ENCODE measurements around the gene CDK18.

Gene CDK18

DNA sequence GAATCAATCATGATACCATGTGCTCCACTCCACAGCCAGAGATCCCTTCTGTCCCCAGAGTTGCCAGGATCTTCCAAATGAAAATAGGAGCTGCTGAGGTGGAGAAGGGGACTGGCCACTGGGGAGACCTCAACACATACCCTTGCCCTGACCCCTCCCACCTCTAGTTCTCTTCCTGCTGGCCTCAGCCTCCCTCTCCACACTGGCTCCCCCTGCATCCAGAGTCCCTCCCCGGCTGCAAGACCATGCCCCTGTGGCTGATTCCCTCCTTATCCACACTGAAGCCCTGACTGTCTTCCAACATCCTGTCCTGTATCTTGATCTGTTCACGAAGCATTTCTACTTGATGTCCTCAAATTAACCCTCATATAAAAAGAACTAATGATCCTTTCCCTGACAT, 21.1 kb upstream of the CDK18 start:
- no peaks in the 10 kb centered on the region for H3K36me3 ChIP-seq (ENCODE audit: control insufficient read depth, insufficient read depth, low read length)
- peaks cover 11% of the 10 kb centered on the region for H3K4me1 ChIP-seq (ENCODE audit: control insufficient read depth, insufficient read depth, low read length)
- H3K9me3 ChIP-seq (ENCODE audit: control insufficient read depth, insufficient read depth, low read length) = no peaks in the 10 kb centered on the region
- H3K4me3 ChIP-seq (ENCODE audit: low read depth, low read length) = no peak overlapping the region
- peaks cover 12% of the 10 kb centered on the region for H3K27me3 ChIP-seq (ENCODE audit: control insufficient read depth, insufficient read depth, low read length)
- no peak overlapping the region for H3K9ac ChIP-seq (ENCODE audit: low read depth, low read length)

DNA sequence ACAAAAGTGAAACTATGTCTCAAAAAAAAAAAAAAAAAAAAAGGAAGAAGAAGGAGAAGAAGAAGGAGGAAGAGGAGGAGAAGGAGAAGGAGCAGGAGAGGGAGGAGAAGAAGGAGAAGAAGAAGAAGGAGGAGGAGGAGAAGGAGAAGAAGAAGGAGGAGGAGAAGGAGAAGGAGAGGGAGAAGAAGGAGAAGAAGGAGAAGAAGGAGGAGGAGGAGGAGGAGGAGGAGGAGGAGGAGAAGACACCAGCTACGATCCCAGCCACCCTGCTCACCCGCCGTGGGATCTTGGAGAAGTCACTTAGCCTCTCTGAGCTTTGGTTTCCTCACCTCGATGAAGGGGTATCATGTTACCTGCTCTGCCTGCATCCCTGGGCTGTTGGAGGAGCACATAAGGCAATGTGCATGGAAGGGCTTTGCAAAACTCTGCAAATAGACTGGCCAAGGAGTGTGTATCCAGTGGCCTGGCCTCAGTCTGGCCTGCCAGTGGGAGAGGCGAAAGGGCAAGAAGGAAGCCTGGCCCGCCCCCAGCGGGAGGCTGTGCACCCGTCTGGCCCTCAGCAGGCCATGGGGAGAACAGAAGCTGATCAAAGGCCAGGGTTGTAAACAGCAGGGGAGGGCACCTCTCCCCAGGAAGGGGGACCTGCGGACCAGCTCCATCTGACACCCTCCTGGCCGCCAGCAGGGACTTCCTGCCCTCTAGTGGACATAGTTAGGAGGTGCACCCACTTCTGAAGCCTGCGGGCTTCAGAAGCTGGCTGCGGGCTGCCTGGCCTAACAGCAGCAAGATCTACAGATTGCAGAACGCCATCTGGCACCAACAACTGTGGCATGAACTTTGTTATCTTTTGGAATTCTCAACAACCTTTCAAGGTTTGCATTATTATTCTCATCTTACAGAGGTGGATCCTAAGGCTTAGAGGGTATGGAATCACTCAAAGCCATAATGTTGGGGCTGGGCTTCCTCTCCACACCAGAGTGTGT, 19.2 kb upstream of the CDK18 start:
- H3K4me1 ChIP-seq (ENCODE audit: control insufficient read depth, insufficient read depth, low read length) = peaks cover 11% of the 10 kb centered on the region
- H3K9ac ChIP-seq (ENCODE audit: low read depth, low read length) = no peak overlapping the region
- no peaks in the 10 kb centered on the region for H3K36me3 ChIP-seq (ENCODE audit: control insufficient read depth, insufficient read depth, low read length)
- peaks cover 11% of the 10 kb centered on the region for H3K27me3 ChIP-seq (ENCODE audit: control insufficient read depth, insufficient read depth, low read length)
- peak overlapping the region; percentile 15 for H3K4me3 ChIP-seq (ENCODE audit: low read depth, low read length)
- no peaks in the 10 kb centered on the region for H3K9me3 ChIP-seq (ENCODE audit: control insufficient read depth, insufficient read depth, low read length)

DNA sequence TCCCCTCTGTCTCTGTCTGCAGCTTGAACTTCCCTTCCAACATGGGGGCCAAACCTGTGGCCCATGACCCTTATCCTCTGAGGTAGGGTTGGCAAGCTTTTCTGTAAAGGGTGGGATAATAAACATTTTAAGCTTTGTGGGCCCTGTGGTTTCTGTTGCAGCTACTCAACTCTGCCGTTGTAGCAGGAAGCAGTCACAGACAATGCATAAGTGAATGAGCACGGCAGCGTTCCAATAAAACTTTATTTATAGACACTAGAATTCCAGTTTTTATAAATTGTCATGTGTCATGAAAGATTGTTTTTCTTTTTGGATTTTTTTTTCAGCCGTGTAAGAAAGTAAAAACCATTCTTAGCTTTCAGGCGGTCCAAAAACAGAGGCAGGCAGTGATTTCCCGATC, 18.2 kb upstream of the CDK18 start:
- H3K27me3 ChIP-seq (ENCODE audit: control insufficient read depth, insufficient read depth, low read length) = peaks cover 9% of the 10 kb centered on the region
- H3K4me3 ChIP-seq (ENCODE audit: low read depth, low read length) = no peak overlapping the region
- no peak overlapping the region for H3K9ac ChIP-seq (ENCODE audit: low read depth, low read length)
- no peaks in the 10 kb centered on the region for H3K9me3 ChIP-seq (ENCODE audit: control insufficient read depth, insufficient read depth, low read length)
- H3K4me1 ChIP-seq (ENCODE audit: control insufficient read depth, insufficient read depth, low read length) = peaks cover 11% of the 10 kb centered on the region
- H3K36me3 ChIP-seq (ENCODE audit: control insufficient read depth, insufficient read depth, low read length) = no peaks in the 10 kb centered on the region

DNA sequence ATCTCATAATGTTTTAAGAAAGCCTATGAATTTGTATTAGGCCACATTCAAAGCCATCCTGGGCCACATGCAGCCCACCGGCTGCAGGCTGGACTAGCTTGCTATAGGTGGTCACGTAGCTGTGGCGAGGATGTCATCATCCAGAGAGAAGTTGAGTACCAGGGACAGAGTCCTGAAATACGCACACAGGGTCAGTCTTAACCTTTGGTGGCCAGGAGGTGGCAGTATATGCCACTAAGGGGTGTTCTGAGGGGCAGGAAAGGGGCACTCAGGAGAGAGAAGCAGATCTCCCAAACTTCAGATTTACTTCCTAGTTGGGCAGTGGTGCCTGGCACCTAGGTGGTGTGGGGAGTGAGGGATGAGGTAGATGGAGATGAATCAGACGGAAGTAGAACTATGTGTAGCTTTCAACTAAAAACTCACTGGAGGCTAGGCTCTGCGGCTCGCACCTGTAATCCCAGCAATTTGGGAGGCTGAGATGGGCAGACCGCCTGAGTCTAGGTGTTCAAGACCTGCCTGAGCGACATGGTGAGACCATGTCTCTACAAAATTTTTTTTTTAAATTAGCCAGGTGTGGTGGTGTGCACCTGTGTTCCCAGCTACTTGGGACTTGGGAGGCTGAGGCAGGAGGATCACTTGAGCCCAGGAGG, 16.3 kb upstream of the CDK18 start:
- H3K27me3 ChIP-seq (ENCODE audit: control insufficient read depth, insufficient read depth, low read length) = peaks cover 9% of the 10 kb centered on the region
- no peak overlapping the region for H3K9ac ChIP-seq (ENCODE audit: low read depth, low read length)
- H3K4me3 ChIP-seq (ENCODE audit: low read depth, low read length) = no peak overlapping the region
- H3K36me3 ChIP-seq (ENCODE audit: control insufficient read depth, insufficient read depth, low read length) = no peaks in the 10 kb centered on the region
- no peaks in the 10 kb centered on the region for H3K9me3 ChIP-seq (ENCODE audit: control insufficient read depth, insufficient read depth, low read length)
- peaks cover 19% of the 10 kb centered on the region for H3K4me1 ChIP-seq (ENCODE audit: control insufficient read depth, insufficient read depth, low read length)

DNA sequence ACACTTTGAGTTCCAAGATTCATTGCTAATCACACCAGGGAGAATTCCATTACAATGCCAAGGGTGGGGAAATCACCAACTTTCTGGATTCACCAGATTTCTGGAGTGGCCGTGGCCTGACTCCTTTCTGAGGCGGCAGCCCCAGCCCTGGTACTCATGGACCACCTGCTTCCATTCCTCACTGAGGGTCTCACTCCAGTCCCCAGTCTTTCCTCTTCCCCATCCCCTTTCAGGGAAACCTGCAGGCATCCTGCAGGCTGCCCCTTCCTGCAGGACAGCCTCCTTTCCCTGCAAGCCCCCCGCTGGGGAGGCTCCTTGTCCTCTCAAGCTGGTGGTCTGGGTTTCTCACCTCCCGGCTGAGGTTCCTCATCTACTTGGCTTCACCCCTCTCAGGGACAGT, 12.7 kb upstream of the CDK18 start:
- Histone ChIP-seq H3K27me3 (ENCODE audit: control insufficient read depth, insufficient read depth, low read length) (peaks cover 2% of the 10 kb centered on the region), H3K9ac (ENCODE audit: low read depth, low read length) (no peak overlapping the region), H3K4me3 (ENCODE audit: low read depth, low read length) (no peak overlapping the region), H3K4me1 (ENCODE audit: control insufficient read depth, insufficient read depth, low read length) (peaks cover 24% of the 10 kb centered on the region), H3K36me3 (ENCODE audit: control insufficient read depth, insufficient read depth, low read length) (no peaks in the 10 kb centered on the region), H3K9me3 (ENCODE audit: control insufficient read depth, insufficient read depth, low read length) (no peaks in the 10 kb centered on the region)

DNA sequence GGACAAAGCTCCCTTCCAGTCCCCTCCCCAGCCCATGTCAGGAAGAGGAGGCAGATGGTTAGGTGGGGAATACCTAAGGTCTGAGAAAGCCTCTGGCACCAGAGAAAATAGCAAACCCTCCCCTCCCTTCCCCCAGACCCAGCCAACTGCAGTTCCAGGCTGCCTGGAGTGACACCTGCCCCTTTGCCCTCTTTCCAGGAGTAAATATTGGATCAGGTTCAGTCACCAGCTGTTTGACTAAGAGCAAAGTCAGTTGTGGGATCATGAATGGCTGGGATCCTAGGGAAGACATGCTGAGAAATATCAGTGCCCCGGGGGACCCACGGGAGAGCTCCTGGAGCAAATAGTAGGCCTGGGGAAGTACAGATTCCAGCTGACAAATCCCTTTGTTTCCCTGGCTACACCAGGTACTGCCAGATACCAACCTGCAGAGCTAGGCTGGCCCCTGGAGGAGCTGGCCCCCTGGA, 12.2 kb upstream of the CDK18 start:
- no peaks in the 10 kb centered on the region for H3K9me3 ChIP-seq (ENCODE audit: control insufficient read depth, insufficient read depth, low read length)
- H3K4me1 ChIP-seq (ENCODE audit: control insufficient read depth, insufficient read depth, low read length) = peaks cover 24% of the 10 kb centered on the region
- H3K27me3 ChIP-seq (ENCODE audit: control insufficient read depth, insufficient read depth, low read length) = peaks cover 2% of the 10 kb centered on the region
- H3K9ac ChIP-seq (ENCODE audit: low read depth, low read length) = no peak overlapping the region
- no peak overlapping the region for H3K4me3 ChIP-seq (ENCODE audit: low read depth, low read length)
- H3K36me3 ChIP-seq (ENCODE audit: control insufficient read depth, insufficient read depth, low read length) = no peaks in the 10 kb centered on the region

DNA sequence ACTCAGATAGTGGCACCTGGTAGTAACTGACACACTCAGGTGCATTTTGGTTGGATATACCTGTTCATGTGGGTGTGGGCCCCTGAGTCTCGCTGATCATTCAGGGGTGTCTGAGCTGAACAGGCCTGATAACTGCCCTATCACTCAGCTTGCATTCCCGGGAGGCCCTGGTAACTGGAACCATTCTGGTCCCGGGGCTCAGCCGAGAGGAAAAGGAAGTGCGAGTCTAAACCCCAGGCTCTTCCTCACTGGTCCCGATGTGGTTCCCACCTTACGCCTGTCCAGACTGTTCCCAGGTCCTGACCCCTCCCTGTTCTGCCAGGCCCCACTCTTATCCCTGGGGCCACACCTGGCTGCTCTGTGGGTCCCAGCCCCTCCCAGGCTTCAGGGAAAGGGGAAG, 11.7 kb upstream of the CDK18 start:
- H3K4me3 ChIP-seq (ENCODE audit: low read depth, low read length) = no peak overlapping the region
- peaks cover 5% of the 10 kb centered on the region for H3K27me3 ChIP-seq (ENCODE audit: control insufficient read depth, insufficient read depth, low read length)
- no peak overlapping the region for H3K9ac ChIP-seq (ENCODE audit: low read depth, low read length)
- no peaks in the 10 kb centered on the region for H3K36me3 ChIP-seq (ENCODE audit: control insufficient read depth, insufficient read depth, low read length)
- H3K9me3 ChIP-seq (ENCODE audit: control insufficient read depth, insufficient read depth, low read length) = no peaks in the 10 kb centered on the region
- H3K4me1 ChIP-seq (ENCODE audit: control insufficient read depth, insufficient read depth, low read length) = peaks cover 24% of the 10 kb centered on the region

DNA sequence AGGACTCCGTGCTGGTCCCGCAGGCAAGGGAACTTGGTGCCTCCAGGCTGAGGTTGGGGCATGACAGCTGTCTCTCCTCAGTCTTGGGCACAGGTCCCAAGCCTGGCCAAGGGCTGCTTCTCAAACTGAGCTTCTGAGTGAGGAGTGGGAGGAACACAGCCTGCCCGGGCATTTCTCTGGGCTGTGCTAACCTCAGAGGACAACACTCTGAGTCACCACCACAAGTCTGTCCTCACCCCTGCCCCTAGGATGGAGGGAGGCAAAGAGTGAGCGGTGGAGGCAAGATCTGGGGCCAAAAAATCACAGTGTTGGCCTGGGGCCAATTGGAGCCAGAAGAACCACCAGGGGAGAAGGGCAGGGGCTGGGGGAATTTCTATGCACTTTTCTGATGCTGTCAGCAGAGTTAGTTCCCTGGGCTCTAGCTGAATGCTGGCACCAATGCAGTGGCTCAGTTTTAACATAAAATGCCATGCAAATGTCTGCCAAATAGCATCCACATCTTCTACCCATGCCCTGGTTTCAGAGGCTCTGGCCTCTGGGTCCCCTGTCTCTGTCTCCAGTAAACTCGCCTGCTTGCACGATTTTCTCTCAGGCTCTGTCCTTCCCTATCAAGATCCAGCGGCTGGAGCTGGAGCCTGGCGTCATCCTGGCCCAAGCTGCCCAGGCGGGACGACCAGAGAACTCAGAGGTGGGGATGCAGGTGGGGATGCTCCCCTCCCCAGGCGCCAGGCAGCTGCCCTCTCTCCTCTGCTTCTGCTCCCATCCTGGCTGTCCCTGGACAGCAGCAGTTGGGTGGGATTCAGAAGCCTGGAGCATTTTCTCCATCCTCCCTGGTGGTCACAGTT, 11.0 kb upstream of the CDK18 start:
- Histone ChIP-seq H3K9ac (ENCODE audit: low read depth, low read length) (no peak overlapping the region), H3K27me3 (ENCODE audit: control insufficient read depth, insufficient read depth, low read length) (peaks cover 5% of the 10 kb centered on the region), H3K4me1 (ENCODE audit: control insufficient read depth, insufficient read depth, low read length) (peaks cover 24% of the 10 kb centered on the region), H3K4me3 (ENCODE audit: low read depth, low read length) (no peak overlapping the region), H3K9me3 (ENCODE audit: control insufficient read depth, insufficient read depth, low read length) (no peaks in the 10 kb centered on the region), H3K36me3 (ENCODE audit: control insufficient read depth, insufficient read depth, low read length) (no peaks in the 10 kb centered on the region)

DNA sequence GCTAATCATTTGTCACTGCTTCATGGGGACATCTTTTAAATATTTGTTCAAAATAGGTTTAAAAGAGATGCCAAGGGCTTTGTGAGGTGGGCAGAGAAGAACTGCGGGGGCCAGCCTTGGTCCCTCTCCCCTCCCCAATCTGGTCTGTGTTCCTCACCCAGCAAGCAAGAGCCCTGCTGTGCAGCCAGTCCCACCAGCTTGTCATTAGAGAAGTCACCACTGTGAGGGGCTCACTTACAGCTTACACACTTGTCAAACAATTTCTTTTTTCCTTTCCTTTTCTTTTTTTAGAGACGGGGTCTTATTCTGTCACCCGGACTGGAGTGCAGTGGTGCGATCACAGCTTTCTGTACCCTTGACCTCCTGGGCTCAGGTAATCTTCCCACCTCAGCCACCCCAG, 10.4 kb upstream of the CDK18 start:
- Histone ChIP-seq H3K4me3 (ENCODE audit: low read depth, low read length) (no peak overlapping the region), H3K9ac (ENCODE audit: low read depth, low read length) (no peak overlapping the region), H3K4me1 (ENCODE audit: control insufficient read depth, insufficient read depth, low read length) (peaks cover 24% of the 10 kb centered on the region), H3K9me3 (ENCODE audit: control insufficient read depth, insufficient read depth, low read length) (no peaks in the 10 kb centered on the region), H3K27me3 (ENCODE audit: control insufficient read depth, insufficient read depth, low read length) (peaks cover 5% of the 10 kb centered on the region), H3K36me3 (ENCODE audit: control insufficient read depth, insufficient read depth, low read length) (no peaks in the 10 kb centered on the region)

DNA sequence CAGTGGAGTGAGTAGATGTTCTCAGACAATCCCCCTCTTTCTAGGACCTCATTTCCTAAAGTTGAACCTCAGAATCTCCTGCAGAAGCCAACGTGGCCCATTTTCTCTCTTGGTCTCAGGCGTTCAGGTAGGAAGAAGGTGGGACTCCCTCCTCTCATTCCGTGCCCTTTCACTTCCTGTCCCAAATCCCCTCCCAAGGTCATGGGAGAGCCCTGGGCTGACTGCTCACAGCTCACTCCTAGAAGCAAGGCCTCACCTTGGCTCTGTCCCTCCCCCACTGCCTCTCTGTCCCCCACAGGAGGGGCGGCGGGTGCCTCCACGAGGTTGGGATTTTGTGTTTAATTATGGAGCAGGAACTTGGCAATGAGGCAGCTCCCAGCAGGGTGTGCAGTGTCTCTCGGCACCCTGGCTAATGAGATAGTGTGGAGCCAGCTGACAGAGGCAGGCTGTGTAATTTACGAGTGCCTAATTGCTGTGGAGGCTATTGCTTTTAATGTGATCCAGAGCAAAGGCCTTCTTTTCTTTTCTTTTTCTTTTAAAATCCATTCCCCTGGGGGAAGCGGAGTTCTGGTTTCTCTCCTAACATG, 9.1 kb upstream of the CDK18 start:
- no peaks in the 10 kb centered on the region for H3K36me3 ChIP-seq (ENCODE audit: control insufficient read depth, insufficient read depth, low read length)
- H3K4me3 ChIP-seq (ENCODE audit: low read depth, low read length) = no peak overlapping the region
- no peak overlapping the region for H3K9ac ChIP-seq (ENCODE audit: low read depth, low read length)
- H3K27me3 ChIP-seq (ENCODE audit: control insufficient read depth, insufficient read depth, low read length) = peaks cover 5% of the 10 kb centered on the region
- H3K4me1 ChIP-seq (ENCODE audit: control insufficient read depth, insufficient read depth, low read length) = peaks cover 25% of the 10 kb centered on the region
- H3K9me3 ChIP-seq (ENCODE audit: control insufficient read depth, insufficient read depth, low read length) = no peaks in the 10 kb centered on the region

DNA sequence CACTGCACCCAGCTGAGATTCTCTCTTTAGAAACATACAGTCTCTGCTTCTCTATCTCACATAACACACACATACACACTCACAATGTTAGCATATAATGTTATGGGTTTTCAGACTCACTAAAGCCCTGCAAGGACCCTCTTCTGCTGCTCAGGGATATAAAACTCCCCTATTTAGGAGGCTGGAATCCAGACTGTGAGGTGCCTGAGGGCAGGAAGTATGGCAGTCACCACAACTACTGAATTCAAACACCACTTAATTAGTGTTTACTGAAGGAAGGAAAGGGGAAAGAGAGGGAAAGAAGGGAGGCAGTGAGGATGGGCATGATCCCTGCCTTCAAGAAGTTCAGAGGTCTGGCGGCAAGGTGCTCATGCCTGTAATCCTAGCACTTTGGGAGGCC, 7.8 kb upstream of the CDK18 start:
- H3K4me1 ChIP-seq (ENCODE audit: control insufficient read depth, insufficient read depth, low read length) = peaks cover 36% of the 10 kb centered on the region
- peaks cover 5% of the 10 kb centered on the region for H3K27me3 ChIP-seq (ENCODE audit: control insufficient read depth, insufficient read depth, low read length)
- H3K9me3 ChIP-seq (ENCODE audit: control insufficient read depth, insufficient read depth, low read length) = no peaks in the 10 kb centered on the region
- H3K4me3 ChIP-seq (ENCODE audit: low read depth, low read length) = no peak overlapping the region
- no peaks in the 10 kb centered on the region for H3K36me3 ChIP-seq (ENCODE audit: control insufficient read depth, insufficient read depth, low read length)
- H3K9ac ChIP-seq (ENCODE audit: low read depth, low read length) = no peak overlapping the region

Data from iPS-15b (cell line).